ENCODE data around the gene TSPAN16.
"Not testable (repeated sequence)": the region's sequence is repeated elsewhere in the genome, so short reads cannot be mapped to it uniquely, and the experiment has no call there.

TSPAN16 gene

DNA sequence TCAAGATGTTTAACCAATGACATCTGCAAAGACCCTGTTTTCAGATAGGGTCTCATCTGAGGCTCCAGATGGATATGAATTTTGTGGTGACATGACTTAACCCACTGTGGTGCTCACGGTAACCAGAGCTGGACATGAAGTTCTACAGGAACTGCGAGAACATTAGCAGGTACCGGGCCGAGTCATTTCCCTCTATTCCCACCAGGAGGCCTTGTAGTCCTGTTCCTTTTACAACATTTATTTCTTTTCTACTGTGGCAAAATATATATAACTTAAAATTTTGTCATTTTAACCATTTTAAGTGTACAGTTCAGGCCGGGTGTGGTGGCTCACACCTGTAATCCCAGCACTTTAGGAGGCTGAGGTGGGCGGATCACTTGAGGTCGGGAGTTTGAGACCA is 7.6 kb upstream of the TSPAN16 start:
- Mint-ChIP-seq H3K4me1 (peaks cover 5% of the 10 kb centered on the region), H3K27me3 (peaks cover 17% of the 10 kb centered on the region), H3K27ac (no peak overlapping the region), H3K36me3 (no peaks in the 10 kb centered on the region), H3K4me3 (no peak overlapping the region), H3K9me3 (no peaks in the 10 kb centered on the region)

DNA sequence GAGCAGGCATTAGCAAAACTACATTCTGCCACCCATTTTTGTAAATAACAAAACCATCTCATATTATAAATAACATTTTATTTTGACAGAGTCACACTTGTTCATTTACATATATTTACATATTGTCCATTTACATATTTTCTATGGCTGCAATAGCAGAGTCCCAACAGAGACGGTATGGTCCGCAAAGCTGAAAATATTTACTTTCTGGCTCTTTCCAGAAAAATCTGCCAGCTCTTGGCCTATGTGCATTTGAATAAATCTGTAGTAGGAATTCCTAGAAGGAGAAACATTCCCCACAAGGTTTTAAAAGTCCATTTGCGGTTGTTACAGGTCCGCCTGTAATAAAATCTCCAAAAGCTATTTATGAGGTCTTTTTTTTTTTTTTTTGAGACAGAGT is 5.7 kb upstream of the TSPAN16 start:
- Mint-ChIP-seq H3K9me3 (no peaks in the 10 kb centered on the region), H3K4me3 (no peak overlapping the region), H3K27me3 (peaks cover 16% of the 10 kb centered on the region), H3K27ac (no peak overlapping the region), H3K36me3 (no peaks in the 10 kb centered on the region), H3K4me1 (peaks cover 13% of the 10 kb centered on the region)

DNA sequence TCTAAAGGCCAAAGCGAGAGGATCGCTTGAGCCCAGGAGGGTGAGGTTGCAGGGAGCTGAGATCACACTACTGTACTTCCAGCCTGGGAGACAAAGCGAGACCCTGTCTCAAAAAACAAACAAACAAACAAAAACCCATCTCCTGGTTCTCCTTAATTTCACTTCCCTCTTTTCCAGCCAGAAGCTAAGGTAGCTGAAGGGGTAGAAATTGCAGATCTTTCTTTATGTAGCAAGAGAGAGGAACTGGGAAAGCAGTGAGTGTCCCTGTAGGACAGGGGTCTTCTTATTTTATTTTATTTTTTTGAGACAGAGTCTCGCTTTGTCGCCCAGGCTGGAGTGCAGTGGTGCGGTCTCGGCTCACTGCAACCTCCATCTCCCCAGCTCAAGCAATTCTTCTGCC is 4.5 kb upstream of the TSPAN16 start:
- peaks cover 13% of the 10 kb centered on the region for H3K4me1 Mint-ChIP-seq
- peaks cover 14% of the 10 kb centered on the region for H3K27me3 Mint-ChIP-seq
- H3K9me3 Mint-ChIP-seq = no peaks in the 10 kb centered on the region
- H3K4me3 Mint-ChIP-seq = no peak overlapping the region
- no peak overlapping the region for H3K27ac Mint-ChIP-seq
- no peaks in the 10 kb centered on the region for H3K36me3 Mint-ChIP-seq

DNA sequence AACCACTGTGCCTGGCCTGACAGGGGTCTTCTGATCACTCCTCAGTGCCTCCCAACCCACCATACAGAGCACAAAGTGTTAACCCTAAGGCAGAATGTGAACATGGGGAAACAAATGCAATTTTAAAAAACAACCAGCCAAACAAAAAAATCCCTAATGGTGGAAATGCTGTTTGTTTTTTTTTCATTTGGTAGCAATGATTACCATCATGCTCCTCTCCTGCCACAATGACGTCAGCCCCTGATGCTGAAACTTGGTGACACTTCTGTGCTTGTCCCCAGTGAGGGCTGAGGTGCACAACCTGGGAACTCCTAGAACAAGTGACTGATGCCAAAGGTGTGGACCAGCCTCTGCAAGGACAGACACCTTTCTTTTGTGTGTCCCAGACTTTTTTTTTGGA is 4.0 kb upstream of the TSPAN16 start:
- Mint-ChIP-seq H3K4me3 (no peak overlapping the region), H3K27me3 (peaks cover 14% of the 10 kb centered on the region), H3K36me3 (no peaks in the 10 kb centered on the region), H3K4me1 (peaks cover 13% of the 10 kb centered on the region), H3K27ac (no peak overlapping the region), H3K9me3 (no peaks in the 10 kb centered on the region)

DNA sequence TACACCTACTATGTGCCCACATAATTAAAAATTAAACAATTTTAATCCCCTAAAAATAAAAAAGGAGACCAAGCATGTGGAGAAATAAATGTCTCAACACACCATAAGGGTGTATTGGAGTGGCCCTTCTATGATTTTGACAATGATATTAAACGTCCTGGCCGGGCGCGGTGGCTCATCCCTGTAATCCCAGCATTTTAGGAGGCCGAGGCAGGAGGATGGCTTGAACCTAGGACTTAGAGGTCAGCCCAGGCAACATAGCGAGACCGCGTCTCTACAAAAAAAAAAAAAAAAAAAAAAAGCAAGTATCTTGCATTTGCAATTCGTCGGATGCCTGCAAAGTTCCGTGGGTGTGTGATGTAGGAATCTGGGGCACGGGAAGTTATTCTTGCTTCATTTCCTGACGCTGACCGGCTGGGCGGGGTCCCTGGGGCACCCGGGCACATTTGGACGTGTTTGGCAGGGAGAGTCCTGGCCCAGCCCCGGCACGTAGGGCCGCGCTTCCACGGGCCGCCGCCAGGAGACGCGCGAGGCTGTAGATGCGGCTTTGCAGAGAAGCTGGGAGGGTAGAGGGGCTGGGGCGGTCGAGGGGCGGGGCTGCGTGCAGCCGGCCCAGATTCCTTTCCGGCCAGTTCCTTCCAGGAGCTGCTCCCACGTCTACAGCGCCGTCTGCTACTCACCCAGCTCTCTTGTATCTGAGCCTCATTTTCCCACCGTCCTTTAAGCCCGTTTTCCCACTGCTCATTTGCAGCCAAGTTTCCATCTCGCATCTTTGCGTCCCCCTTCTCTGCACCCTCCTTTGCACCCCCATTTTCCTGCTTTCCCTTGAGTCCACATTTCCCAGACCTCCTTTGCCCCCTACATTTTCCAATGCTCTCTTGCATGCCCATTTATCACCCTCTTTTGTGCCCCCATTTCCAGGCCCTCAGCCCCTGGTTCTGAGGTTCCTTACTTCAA is 2.2 kb upstream of the TSPAN16 start:
- no peaks in the 10 kb centered on the region for H3K9me3 Mint-ChIP-seq
- H3K27me3 Mint-ChIP-seq = peaks cover 10% of the 10 kb centered on the region
- H3K4me3 Mint-ChIP-seq = no peak overlapping the region
- no peaks in the 10 kb centered on the region for H3K36me3 Mint-ChIP-seq
- H3K27ac Mint-ChIP-seq = no peak overlapping the region
- H3K4me1 Mint-ChIP-seq = peaks cover 9% of the 10 kb centered on the region

DNA sequence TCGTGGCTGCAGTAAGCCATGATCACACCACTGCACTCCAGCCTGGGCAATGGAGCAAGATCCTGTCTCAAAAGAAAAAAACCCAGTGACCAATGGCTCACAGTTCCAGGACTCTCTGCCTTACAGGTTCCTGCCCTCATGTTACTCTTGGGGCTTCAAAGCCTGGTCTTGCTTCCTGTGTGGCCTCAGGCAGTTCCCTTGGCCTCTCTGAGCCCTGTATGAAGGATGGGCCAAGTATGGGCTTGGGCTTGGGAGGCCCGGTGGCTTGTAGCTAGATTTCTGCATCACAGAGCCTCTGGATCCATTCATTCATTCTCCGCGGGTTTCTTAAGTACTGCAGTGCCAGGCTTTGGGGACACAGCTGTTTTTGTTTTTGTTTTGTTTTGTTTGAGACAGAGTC is 780 bp upstream of the TSPAN16 start:
- H3K4me1 Mint-ChIP-seq = peaks cover 9% of the 10 kb centered on the region
- no peaks in the 10 kb centered on the region for H3K9me3 Mint-ChIP-seq
- H3K4me3 Mint-ChIP-seq = no peak overlapping the region
- H3K27ac Mint-ChIP-seq = no peak overlapping the region
- H3K27me3 Mint-ChIP-seq = peaks cover 7% of the 10 kb centered on the region
- no peaks in the 10 kb centered on the region for H3K36me3 Mint-ChIP-seq

DNA sequence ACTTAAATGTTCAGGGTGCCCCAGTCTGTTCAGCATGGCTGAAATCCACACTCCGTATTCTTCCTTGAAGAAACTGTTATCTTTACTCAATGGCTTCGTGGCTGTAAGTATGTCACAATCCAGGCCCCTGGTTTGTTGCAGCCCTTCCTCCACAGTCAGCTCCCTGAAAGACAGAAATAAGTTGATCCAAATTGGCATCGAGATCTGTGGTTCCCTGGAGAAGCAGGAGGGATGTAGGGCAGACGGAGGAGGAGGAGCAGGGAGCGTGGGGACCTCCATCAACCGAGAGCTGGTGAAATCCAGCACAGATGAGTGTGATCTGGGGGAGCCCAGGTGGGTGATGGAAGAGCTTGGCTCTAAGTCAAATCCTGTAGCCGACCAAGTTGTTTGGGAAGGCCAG is 304 bp downstream of the TSPAN16 start:
- Mint-ChIP-seq H3K4me1 (peaks cover 9% of the 10 kb centered on the region), H3K36me3 (no peaks in the 10 kb centered on the region), H3K4me3 (no peak overlapping the region), H3K9me3 (no peaks in the 10 kb centered on the region), H3K27me3 (peaks cover 4% of the 10 kb centered on the region), H3K27ac (no peak overlapping the region)

DNA sequence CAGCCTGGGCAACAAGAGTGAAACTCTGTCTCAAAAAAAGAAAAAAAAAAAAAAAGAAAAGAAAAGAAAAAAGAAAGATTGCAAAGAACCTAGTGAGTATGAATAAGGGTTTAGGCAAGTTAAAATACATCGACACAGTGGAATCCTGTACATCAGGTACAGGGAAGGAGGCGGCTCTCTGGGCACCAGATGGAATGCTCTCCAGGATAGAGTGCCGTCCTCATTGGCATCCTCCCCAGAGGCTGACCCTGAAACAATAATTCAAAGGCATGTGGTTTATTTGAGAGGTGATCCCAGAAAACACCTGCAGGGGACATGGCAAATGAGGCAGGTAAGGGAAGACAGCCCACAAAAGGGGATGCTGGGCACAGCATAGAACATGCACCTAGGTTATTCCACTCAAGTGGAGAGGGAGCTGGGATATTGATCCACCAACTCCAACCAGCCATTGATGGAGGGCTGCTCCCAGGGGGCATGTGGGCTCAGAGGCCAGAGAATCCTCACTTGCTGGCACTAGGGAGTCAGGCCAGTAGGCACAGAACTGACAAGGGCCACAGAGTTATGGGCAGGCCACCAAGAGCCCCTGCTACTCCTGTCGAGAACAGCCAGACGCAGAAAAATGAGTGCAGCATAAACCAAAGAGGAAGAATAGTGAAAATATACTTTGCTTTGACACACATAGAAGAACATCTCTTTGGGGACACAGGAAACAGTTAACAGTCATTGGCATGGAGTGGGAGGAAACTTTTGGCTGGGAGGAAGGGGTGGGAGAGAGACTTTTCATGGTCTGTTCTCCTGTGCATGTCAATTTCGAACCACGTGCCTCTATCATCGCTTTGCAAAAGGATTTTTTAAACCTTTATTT is 4.2 kb downstream of the TSPAN16 start:
- Mint-ChIP-seq H3K4me1 (no peaks in the 10 kb centered on the region), H3K36me3 (no peaks in the 10 kb centered on the region), H3K9me3 (no peaks in the 10 kb centered on the region), H3K4me3 (no peak overlapping the region), H3K27ac (no peak overlapping the region), H3K27me3 (peaks cover 1% of the 10 kb centered on the region)

DNA sequence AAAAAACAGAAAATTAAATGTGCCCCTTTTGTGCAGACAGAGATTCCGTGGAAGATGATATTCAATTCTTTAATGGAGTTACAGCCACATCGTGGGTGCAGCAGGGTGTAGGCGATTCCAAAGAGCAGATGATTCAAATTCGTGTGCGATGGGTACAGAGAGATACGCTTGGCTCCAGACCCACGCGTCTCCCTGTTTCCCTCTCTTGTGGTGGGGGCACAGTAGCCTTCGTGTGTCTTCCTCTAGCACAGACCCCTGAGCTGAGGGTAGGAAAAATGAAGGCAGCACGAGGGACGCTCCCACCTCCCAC is 4.8 kb downstream of the TSPAN16 start:
- no peak overlapping the region for H3K4me3 Mint-ChIP-seq
- H3K9me3 Mint-ChIP-seq = no peaks in the 10 kb centered on the region
- peaks cover 1% of the 10 kb centered on the region for H3K27me3 Mint-ChIP-seq
- H3K27ac Mint-ChIP-seq = no peak overlapping the region
- no peaks in the 10 kb centered on the region for H3K4me1 Mint-ChIP-seq
- H3K36me3 Mint-ChIP-seq = no peaks in the 10 kb centered on the region

DNA sequence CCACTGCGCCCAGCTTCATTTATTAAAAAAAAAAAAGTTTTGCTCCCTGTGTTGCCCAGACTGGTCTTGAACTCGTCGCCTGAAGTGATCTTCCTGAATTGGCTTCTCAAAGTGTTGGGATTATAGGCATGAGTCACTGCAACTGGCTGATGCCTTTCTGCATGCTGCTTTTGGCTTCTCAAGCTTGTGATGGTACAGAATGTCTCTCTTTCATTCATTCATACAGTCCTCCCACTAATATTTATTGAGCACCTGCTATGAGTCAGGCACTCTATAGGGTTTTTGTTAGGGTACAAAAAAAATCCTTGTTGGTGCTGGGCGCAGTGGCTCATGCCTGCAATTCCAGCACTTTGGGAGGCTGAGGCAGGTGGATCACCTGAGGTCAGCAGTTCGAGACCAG is 9.0 kb downstream of the TSPAN16 start:
- Mint-ChIP-seq H3K4me3 (no peak overlapping the region), H3K27ac (no peak overlapping the region), H3K4me1 (no peaks in the 10 kb centered on the region), H3K36me3 (no peaks in the 10 kb centered on the region), H3K9me3 (no peaks in the 10 kb centered on the region), H3K27me3 (peaks cover 3% of the 10 kb centered on the region)

DNA sequence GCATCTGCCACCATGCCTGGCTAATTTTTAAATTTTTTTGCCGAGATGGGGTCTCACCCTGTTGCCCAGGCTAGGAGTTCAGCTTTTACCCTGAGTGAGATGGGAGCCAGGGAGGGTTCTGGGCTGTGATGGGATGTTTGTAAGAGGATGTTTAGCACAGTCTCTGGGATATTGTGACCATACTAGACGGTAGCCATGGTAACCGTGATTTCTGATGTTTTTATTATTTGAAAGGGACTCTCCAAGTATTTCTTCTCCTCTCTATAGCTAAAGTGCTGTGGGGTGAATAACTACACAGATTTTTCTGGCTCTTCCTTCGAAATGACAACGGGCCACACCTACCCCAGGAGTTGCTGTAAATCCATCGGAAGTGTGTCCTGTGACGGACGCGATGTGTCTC is 10.4 kb downstream of the TSPAN16 start:
- Mint-ChIP-seq H3K27me3 (peaks cover 4% of the 10 kb centered on the region), H3K4me1 (no peaks in the 10 kb centered on the region), H3K36me3 (no peaks in the 10 kb centered on the region), H3K4me3 (no peak overlapping the region), H3K9me3 (no peaks in the 10 kb centered on the region), H3K27ac (peak overlapping the region; percentile 30)

DNA sequence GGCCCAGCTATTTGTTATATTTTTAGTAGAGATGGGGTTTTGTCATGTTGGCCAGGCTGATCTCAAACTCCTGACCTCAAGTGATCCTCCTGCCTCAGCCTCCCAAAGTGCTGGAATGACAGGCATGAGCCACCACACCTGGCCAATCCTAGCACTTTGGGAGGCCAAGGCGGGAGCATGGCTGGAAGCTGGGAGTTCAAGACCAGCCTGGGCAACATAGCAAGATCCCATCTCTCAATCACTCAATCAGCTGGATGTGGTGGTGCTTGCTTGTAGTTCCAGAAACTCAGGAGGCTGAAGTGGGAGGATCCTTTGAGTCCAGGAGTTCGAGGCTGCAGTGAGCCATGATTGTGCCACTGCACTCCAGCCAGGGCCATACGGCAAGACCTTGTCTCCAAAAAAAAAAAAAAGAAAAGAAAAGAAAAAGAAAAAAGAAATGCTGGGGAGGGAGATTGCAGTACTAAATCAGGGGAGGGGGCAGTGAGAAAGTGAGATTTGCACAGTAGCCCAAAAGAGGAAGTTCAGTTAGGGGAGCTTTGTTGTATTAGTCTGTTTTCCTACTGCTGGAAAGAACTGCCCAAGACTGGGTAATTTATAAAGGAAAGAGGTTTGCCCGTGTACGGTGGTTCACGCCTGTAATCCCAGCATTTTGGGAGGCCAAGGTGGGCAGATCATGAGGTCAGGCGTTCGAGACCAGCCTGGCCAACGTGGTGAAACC is 24.5 kb downstream of the TSPAN16 start:
- not testable (repeated sequence) for H3K27ac Mint-ChIP-seq, H3K9me3 Mint-ChIP-seq, H3K4me3 Mint-ChIP-seq

DNA sequence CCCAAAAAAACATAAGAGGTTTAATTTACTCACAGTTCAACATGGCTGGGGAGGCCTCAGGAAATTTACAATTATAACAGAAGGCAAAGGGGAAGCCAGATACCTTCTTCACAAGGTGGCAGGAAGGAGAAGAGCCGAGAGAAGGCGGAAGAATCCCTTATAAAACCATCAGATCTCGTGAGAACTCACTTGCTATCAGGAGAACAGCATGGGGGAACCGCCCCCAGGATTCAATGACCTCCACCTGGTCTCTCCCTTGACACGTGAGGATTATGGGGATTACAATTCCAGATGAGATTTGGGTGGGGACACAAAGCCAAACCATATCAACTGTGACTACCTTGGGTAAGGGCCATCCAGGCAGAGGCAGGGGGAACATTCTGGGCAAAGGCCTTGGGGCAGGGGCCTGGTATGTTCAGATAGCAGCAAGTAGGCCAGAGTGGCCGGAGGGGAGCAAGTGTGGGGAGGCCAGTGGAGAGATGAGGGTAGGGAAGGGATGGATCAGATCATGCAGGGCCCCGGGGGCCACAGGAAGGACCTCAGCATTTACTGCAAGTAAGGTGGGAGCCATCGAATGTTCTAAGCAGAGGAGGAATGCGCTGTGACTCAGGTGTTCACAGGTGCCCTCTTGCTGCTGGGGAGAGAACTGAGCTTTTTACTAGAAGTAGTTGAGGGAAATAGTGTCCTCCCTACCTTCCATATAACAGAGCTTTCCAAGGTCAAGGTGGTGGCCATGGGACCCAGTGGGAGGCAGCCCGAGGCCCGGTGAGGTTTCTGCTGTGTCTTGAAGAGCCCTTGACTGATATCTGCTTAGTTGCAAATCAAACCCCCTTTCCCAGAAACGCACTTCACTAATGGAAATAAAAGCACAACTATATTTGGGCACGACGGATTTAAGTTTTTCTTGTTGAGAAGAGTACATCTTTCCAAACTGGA is 25.5 kb downstream of the TSPAN16 start:
- Mint-ChIP-seq H3K27me3 (peaks cover 6% of the 10 kb centered on the region), H3K36me3 (no peaks in the 10 kb centered on the region), H3K9me3 (no peaks in the 10 kb centered on the region), H3K27ac (no peak overlapping the region), H3K4me3 (no peak overlapping the region), H3K4me1 (peaks cover 18% of the 10 kb centered on the region)

More for the DNA sequence above, 24.5 kb downstream of the TSPAN16 start:
- peaks cover 18% of the 10 kb centered on the region for H3K4me1 Mint-ChIP-seq
- H3K27me3 Mint-ChIP-seq, H3K36me3 Mint-ChIP-seq: not testable (repeated sequence)

DNA sequence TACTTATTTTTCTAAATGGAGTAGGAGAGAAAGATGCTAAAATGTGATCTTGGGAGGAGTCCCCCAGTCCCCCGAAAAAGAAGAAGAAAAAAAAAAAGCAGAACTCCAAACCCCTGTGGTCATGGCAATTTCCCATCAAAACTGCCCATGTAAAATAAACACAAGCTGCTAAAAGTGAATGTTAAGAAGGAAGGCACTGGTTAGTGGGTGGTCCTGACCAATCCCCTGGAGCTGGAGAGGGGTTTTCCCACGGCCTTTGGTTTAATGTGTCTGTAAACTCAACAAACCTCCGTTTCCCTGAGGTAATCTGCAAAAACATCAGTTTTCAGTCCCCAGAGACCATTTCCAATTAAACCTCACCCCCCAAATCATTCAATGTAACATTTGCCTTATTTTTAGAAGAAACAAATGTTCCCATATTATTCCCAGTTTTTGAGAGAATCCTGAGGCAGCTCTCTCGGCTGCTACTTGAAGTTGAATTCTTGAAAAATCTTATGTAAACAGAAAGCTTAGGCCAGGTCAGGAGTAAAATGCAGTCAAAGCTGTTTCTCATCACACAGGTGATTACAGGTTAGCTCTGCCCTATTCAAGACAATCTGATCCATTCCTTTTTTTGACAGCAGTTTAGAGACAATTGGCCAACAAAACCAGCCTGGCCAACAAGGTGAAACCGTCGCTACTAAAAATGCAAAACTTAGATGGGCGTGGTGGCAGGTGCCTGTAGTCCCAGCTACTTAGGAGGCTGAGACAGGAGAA is 26.5 kb downstream of the TSPAN16 start:
- Mint-ChIP-seq H3K36me3 (no peaks in the 10 kb centered on the region), H3K4me1 (peaks cover 18% of the 10 kb centered on the region), H3K4me3 (no peak overlapping the region), H3K27me3 (peaks cover 3% of the 10 kb centered on the region), H3K27ac (no peak overlapping the region), H3K9me3 (no peaks in the 10 kb centered on the region)
